RPMI8226 (cell line): ENCODE results near the gene HERPUD2.

Source experiments
- DNase-seq: peaks from one replicate; pipeline ENCODE4 v3.0.0-alpha.2; 2015

HERPUD2 gene

DNA sequence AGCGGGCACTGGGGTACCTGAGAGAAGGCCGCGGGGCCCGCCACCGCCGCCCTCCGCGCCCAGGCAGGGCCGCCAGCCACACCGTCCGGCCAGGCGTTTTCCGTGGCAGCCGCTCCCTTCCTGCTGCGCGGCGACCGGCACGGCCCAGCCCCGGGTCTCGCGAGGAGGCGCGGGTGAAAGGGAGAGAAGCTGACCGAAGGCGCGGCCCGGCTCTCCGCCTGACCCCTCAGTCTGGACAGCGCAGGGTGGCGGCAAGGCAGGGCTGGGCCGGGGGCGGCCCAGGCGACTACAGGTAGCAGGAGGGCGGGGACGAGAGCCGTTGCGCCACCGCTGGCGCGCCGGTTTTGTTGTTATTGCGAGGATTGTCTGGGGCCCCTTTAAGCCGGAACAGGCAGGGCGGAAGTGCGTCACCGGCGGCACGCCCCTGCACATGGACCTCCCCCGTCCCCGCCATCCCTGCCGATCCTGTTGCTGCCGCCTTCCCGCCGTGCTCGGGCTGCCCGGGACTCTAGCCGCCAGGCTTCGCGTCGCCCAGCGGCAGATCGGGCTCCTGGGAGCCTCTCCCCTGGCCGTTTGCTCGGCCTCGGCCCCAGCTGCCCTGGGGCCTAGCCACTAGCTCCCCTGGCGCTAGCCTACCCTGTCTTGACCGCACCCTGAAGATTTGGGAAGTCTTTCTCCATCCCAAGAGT is at the start of gene HERPUD2:
Gene HERPUD2 (minus strand): TSS at position 352 of the 689 bp plus-strand sequence. CDS start 805 bp downstream, outside the sequence.
- peak; percentile 94 for DNase-seq

GRCh38 chr7:35738889-35739288 is 44.0 kb upstream of the HERPUD2 start:
- DNase-seq = no peak

- DNase-seq = no peak
Observed at GRCh38 chr7:35736725-35737124, 41.8 kb upstream of the HERPUD2 start.

- DNase-seq = no peak
Observed at GRCh38 chr7:35735396-35735795, 40.5 kb upstream of the HERPUD2 start.

DNA sequence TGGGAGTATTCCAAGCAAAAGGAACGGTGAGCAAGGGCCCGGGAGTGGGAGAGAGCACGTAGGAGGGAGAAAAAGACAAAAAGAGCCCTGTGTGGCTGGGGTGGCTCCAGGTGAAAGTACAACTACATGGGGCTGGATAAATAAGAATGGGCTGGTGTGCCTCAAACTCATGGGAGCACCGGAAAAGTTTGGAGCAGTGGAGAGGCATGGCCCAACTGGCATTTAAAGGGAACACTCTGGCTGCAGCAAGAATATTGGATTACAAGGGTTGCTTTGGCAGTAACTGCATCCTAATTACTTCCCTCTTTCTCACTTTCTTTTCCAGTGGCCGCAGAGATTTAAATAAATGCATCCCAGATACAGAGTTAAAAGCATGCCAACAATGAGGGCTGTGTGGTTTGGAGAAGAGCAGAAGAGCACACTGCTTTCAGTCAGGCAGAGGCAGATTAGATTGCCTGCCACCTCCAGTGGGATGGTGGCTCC is 39.1 kb upstream of the HERPUD2 start:
- DNase-seq = no peak

DNA sequence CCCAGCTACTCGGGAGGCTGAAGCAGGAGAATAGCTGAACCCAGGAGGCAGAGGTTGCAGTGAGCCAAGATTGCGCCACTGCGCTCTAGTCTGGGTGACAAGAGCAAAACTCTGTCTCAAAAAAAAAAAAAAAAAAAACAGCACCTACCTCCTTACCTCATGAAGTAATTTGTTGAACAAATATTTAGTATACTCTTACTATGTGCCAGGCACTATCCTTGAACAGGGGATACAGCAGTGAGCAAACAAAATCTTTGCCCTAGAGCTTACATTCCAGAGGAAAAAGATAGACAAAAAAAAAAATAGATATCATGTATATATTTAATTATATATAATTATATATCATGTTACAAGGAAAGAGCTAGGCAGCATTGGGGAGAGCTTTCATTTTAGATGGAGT is 36.4 kb upstream of the HERPUD2 start:
- DNase-seq = no peak

- peak; percentile 79 for DNase-seq
Observed at GRCh38 chr7:35729061-35729783, 34.3 kb upstream of the HERPUD2 start.

DNA sequence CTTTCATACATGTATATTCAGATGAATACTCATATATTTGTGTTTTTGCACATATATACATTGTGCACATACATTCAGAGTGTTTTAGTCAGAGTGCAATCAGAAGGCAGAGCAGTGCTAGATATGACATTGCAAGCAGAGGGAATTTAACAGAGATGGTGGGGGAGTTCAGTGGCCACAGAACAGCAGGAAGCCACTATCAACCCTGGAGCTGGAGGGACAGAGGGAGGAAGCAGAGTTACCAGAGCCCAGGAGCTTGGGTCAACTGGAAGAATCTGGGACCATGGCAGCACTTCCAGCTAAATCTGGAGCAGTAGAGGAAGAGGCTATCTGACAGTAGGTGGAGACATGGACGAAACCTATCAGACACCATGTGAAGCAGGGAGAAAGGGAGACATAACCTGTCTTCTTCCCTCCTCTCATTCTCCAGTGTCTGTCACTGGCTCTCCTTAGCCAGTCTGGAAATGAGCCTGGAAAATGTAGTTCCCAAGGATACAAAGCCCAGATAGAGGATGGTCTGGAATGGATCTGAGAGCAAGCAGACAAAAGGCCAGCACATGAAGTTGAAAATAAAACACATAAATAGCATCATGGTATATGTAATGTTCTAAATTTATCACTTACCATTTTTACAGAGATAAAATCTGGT is 33.6 kb upstream of the HERPUD2 start:
- DNase-seq = no peak

GRCh38 chr7:35727571-35727970 is 32.6 kb upstream of the HERPUD2 start:
- DNase-seq = no peak

GRCh38 chr7:35726654-35727053 is 31.7 kb upstream of the HERPUD2 start:
- peak; percentile 44 for DNase-seq

DNA sequence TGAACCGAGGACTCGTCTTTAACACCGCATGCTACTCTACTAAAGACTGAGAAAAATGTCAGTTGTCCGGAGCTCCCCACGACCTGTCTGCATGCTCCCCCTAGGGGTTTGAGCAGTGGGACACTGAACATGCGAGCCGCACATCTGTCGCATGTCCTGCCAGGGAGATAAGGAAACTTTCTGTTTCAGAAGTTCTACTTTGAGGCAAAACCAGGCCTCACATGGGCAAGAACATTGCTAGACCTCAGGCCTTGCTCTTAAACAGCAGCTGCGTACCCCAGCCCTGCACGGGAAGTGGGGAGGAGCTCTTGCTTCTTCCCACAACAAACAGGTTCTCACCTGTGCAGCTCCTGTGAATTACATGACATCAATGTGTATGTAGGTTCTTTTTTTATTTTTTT is 30.3 kb upstream of the HERPUD2 start:
- peak; percentile 89 for DNase-seq

DNA sequence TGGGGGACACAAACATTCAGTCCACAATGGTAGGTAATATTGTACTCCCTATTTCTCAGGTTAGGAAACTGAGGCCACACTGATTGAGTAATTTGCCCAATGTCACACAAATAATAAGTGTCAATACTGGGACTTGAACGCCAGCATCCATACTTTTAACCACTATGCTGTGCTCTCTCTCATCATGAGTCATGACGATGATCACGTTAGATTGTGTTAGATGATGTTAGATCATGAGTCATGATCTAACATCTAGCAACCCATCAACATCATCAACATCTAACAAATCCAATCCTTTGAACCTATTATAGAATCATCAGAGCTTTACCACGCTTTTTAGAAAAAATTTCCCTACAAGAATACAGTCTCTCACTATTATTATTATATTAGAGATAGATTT is 28.1 kb upstream of the HERPUD2 start:
- no peak for DNase-seq

DNA sequence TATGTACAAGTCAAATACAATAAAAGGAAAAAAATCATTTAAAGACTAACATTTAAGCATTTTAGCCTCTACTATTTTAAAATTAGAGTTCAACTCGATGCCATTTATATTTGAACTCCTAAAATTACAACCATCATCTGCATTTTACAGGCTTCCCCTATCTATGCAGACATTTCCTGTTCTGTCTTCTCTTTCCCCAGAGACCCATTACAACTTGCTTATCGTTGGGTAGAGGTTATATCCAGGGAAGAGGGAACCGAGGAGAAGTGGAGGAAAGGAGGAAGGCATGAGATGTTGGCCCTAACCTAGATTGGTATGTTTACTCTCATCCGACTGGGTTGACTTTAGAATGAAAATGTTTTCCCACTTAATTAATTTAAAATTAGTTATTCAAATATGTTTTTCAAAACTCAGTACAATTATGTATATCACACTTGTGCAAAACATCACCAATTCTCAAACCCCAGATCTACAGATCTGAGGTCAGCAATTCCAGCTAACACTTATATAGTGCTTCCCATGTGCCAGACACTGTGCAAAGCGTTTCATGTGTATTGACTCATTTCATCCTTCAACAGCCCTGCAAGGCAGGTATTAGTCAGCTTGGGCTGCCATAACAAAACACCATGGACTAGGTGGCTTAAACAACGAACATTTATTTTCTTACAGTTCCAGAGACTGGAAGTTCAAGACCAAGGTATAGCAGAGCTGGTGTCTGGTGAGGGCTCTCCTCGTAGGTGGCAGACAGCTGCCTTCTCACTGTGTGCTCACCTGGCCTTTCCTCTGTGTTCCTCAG is 27.3 kb upstream of the HERPUD2 start:
- no peak for DNase-seq

DNA sequence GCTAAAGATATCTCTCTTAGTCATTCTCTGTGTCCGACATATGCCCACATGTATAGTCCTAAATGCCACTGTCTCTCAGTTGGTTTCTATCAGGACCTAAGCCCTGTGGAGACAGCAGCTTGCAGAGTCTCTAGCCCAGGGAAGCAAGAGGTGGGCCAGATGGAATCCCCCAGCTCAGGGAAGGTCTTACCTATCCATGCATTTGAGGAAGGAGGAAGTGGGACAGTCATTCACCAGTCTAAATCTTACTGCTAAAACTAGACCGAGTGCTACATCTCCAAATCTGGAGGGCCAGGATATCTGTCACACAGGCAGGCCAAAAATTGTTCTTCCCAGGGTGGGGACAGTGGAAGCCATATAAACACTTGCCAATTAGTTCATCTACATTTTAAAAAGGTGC is 26.4 kb upstream of the HERPUD2 start:
- DNase-seq = no peak

DNA sequence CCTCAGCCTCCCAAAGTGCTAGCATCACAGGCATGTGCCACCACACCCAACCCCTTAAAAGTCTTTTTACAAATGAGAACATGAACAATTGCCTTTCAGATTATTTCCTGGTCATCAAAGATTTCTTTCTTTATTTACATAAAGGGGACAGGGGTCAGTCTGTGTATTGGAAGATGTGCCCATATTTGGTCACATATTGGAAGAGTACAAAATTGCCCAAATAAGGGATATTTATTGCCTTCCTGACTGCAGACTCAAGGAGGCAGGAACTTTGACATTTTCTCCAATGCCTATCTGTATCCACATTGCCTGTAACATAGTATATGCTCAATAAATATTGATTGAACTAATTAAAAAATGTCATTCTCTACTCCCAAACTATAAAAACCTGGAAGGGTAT is 25.9 kb upstream of the HERPUD2 start:
- no peak for DNase-seq

- DNase-seq = no peak
Observed at GRCh38 chr7:35720032-35720431, 25.1 kb upstream of the HERPUD2 start.

DNA sequence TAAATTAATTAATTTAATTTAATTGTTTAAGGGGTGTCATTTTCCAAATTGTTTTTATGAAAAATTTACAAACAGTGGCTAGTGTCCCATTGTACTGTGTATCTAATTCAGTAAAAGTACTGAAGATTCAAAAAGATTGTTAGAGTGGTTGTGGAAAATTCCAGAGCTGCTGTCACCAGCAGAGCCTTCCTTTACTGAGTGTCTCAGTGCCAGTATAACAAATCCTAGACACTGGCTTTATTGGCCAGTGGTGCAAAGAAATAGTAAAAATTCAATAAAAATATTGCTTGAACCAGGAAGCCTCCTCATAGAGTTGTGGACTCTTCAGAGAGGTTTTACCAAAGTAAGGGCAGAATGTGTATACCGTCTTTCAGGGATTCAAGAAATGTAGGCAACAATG is 23.1 kb upstream of the HERPUD2 start:
- DNase-seq = no peak

DNA sequence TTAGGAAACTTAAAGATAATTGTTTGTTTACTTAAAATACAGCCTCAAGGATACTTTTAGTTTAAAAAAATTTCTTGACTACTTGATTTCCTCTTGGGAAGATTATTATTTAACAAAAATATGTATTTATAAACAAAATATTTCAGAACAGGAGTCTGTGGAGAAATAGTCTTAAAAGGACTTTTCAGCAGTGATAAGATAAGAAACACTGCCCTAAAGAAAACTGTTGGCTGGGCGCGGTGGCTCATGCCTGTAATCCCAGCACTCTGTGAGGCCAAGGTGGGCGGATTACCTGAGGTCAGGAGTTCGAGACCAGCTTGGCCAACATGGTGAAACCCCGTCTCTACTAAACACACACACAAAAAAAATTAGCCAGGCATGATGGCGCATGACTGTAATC is 22.6 kb upstream of the HERPUD2 start:
- no peak for DNase-seq

DNA sequence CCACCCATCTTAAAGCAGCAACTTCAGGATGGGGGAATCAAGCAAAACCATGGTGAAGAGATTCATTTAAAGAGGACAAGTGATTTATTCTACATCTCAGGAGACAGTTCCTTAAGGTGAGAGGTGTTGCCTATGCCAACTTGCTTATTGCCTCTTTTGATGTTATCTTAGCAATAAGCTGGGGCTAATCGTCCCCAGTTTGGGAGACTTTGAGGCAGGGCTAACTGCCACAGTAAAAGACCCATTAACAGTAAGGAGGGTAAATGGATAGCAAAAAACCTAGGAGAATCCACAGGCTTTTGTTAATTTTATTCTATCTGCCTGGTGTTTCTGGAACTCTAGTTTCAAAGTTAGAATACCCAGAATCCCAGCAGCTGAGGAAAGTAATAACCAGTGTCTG is 22.1 kb upstream of the HERPUD2 start:
- DNase-seq = no peak

GRCh38 chr7:35716038-35716803 is 21.3 kb upstream of the HERPUD2 start:
- DNase-seq = no peak

GRCh38 chr7:35714862-35715261 is 19.9 kb upstream of the HERPUD2 start:
- DNase-seq = no peak

DNA sequence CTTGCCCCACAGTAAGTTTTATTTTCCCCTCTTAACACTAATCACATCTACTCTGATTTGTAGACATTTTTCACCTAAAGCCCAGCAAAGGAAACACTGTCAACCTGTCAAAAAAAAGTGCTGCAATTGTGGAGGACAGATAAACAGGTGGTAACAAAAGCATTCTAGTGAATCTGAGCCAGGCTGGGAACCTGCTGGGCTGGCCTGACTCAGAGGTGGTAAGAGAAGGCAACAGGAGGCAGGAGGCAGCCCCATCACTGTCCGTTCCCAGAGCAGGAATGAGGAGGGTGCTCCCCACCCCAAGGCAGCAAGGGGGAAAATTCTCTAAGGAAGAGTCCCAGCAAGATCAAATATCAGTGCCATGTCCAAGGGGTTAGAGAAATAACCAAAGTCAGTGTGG is 19.5 kb upstream of the HERPUD2 start:
- DNase-seq = no peak
